PC-3 (cell line): Measurements from ENCODE around the gene PCDHGB5.

ENCODE experiments used
- EZH2 ChIP-seq: fragments of 300-600 bp; sonication (generic); IDR thresholded peaks from one replicate; pipeline ENCODE4 v1.6.1; 2017; ENCODE audit warnings: antibody characterized with exemption, mild to moderate bottlenecking, low read length; ENCODE audit not compliant: unreplicated experiment
- EZH2phosphoT487 ChIP-seq: fragments of 300-600 bp; sonication (generic); IDR thresholded peaks from 2 replicates; pipeline ENCODE4 v1.6.1; 2018; ENCODE audit warnings: mild to moderate bottlenecking, antibody characterized with exemption, low read length, borderline replicate concordance
- TF ChIP-seq, protein P1 (sequence below): fragments of 300-600 bp; sonication (generic); conservative IDR thresholded peaks from 2 replicates; pipeline ENCODE4 v1.5.1; 2017; ENCODE audit warnings: antibody characterized with exemption, low read depth, mild to moderate bottlenecking, low read length

DNA sequence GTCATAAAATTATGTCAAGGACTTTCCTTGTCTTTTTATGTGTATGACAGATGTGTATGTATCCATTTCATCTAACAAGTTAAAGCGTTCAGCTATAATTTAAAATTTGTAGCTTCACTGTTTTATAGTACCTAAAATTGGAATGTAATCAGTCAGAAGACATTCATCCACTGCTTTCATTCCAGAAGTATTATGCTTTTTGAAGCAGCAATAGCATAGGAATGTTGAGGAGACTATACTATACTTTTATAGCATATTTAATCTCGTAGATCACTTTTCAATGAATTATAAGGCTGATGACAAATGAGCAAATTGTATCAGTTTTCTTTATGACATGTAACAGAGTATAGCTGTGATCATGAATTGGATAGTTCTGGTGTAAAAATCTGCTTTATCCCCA is 39.5 kb downstream of the PCDHGB5 start:
- TF ChIP-seq, protein P1, sequence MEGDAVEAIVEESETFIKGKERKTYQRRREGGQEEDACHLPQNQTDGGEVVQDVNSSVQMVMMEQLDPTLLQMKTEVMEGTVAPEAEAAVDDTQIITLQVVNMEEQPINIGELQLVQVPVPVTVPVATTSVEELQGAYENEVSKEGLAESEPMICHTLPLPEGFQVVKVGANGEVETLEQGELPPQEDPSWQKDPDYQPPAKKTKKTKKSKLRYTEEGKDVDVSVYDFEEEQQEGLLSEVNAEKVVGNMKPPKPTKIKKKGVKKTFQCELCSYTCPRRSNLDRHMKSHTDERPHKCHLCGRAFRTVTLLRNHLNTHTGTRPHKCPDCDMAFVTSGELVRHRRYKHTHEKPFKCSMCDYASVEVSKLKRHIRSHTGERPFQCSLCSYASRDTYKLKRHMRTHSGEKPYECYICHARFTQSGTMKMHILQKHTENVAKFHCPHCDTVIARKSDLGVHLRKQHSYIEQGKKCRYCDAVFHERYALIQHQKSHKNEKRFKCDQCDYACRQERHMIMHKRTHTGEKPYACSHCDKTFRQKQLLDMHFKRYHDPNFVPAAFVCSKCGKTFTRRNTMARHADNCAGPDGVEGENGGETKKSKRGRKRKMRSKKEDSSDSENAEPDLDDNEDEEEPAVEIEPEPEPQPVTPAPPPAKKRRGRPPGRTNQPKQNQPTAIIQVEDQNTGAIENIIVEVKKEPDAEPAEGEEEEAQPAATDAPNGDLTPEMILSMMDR, result no peak
- no peak for TF ChIP-seq EZH2phosphoT487
- no peak for TF ChIP-seq EZH2
